DMS53 (cell line): ENCODE measurements around the gene CCDC38.
A peak's percentile ranks its signal among the peaks of the same experiment; 100 is the strongest.

ENCODE experiments used
- DNase-seq: peaks from one replicate; lab custom pipeline; 2025; lab: John Stamatoyannopoulos, UW

CCDC38 gene

GRCh38 chr12:95836630-95837239 is 105.7 kb downstream of the CCDC38 start:
- peak; percentile 78 for DNase-seq

- peak; percentile 94 for DNase-seq
Measured at GRCh38 chr12:95836185-95836609, 106.2 kb downstream of the CCDC38 start.

- peak; percentile 81 for DNase-seq
Measured at GRCh38 chr12:95834572-95834971, 107.8 kb downstream of the CCDC38 start.

- no peak for DNase-seq
Measured at GRCh38 chr12:95830335-95831089, 111.9 kb downstream of the CCDC38 start.

- no peak for DNase-seq
Measured at GRCh38 chr12:95829395-95829794, 113.0 kb downstream of the CCDC38 start.

GRCh38 chr12:95820096-95820703 is 122.2 kb downstream of the CCDC38 start:
- peak; percentile 89 for DNase-seq
